NCI-H1105 (cell line): ENCODE measurements around the gene C5orf46.
A peak's percentile ranks its signal among the peaks of the same experiment; 100 is the strongest.

Source experiments
- DNase-seq: peaks from one replicate; lab custom pipeline; 2025; lab: John Stamatoyannopoulos, UW

The C5orf46 gene

GRCh38 chr5:147857302-147858129 is 48.8 kb downstream of the C5orf46 start:
- peak; percentile 14 for DNase-seq

GRCh38 chr5:147856801-147857200 is 49.5 kb downstream of the C5orf46 start:
- no peak for DNase-seq

GRCh38 chr5:147855774-147856069 is 50.6 kb downstream of the C5orf46 start:
- no peak for DNase-seq

- no peak for DNase-seq
These were observed 51.2 kb downstream of the C5orf46 start for GRCh38 chr5:147854894-147855773.

GRCh38 chr5:147854331-147854730 is 52.0 kb downstream of the C5orf46 start:
- no peak for DNase-seq

GRCh38 chr5:147853372-147853987 is 52.9 kb downstream of the C5orf46 start:
- DNase-seq, result no peak

GRCh38 chr5:147852365-147852764 is 54.0 kb downstream of the C5orf46 start:
- DNase-seq, result no peak

GRCh38 chr5:147851578-147851977 is 54.8 kb downstream of the C5orf46 start:
- no peak for DNase-seq

GRCh38 chr5:147849226-147849625 is 57.1 kb downstream of the C5orf46 start:
- no peak for DNase-seq

- DNase-seq, result no peak
These were observed 60.7 kb downstream of the C5orf46 start for GRCh38 chr5:147845618-147846017.

- no peak for DNase-seq
These were observed 61.5 kb downstream of the C5orf46 start for GRCh38 chr5:147844846-147845245.

- DNase-seq, result no peak
These were observed 63.5 kb downstream of the C5orf46 start for GRCh38 chr5:147842869-147843268.
